NCI-H1436 treated with DMSO at 0.1 percent for 48 hours (cell line): ENCODE results near the gene MKLN1.
A peak's percentile ranks its signal among the peaks of the same experiment; 100 is the strongest.
"Not testable (repeated sequence)": the region's sequence is repeated elsewhere in the genome, so short reads cannot be mapped to it uniquely, and the experiment has no call there.

Source experiments
- DNase-seq: peaks from one replicate; lab custom pipeline; 2025; lab: John Stamatoyannopoulos, UW

Gene MKLN1

GRCh38 chr7:131327626-131328376, at the start of gene MKLN1:
Gene MKLN1 (plus strand): TSS chr7:131327876. CDS start chr7:131327900, 24 bp downstream.
- peak; percentile 45 for DNase-seq

DNA sequence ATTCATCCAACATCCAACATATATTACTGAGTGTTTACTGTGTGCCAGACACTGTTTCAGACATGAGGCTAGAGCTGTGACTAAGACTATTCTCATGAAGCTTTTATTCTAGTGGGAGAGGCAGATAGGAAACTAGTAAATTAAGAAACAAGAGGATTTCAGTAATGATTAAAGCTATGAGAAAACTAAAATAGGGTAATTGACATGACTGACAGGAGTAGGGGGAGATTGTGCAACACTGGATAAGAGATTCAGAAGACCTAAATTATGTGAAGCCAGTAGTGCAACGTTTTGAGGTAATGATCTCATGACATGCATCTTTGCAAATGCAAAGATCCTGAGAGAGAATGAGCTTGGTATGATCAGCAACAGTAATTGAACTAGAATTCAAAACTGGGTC, 48.6 kb upstream of the MKLN1 start:
- no peak for DNase-seq

DNA sequence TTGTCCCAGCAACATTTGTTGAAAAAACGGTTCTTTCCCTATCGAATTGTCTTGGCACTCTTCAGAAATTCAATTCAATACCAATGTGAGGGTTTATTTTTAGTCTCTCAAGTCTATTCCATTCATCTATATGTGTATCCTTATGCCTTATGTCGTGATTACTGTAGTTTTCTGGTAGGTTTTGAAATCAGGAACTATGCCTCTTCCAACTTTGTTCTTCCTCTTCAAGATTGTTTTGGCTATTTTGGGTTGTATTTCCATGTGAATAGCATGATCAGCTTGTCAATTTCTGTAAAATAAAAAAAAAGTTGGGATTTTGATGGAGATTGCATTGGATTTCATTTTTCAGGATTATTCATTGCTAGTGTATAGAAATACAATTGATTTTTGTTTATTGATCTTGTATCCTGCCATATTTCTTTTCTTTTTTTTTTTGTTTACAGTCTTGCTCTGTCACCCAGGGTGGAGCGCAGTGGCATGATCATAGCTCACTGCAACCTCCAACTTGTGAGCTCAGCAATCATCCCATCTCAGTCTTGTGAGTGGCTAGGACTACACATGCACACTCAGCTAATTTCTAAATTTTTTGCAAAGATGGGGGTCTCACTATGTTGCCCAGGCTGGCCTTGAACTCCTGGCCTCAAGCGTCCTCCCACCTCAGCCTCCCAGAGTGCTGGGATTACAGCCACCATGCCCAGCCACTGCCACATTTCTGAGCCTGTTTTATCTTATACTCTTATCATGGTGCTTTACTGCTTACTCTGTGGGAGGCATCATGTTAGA, 46.2 kb upstream of the MKLN1 start:
- no peak for DNase-seq

GRCh38 chr7:131284702-131285419, 42.8 kb upstream of the MKLN1 start:
- no peak for DNase-seq

- DNase-seq, result no peak
These were observed 42.1 kb upstream of the MKLN1 start for GRCh38 chr7:131285556-131285955.

GRCh38 chr7:131288450-131288849, 39.2 kb upstream of the MKLN1 start:
- DNase-seq, result no peak

DNA sequence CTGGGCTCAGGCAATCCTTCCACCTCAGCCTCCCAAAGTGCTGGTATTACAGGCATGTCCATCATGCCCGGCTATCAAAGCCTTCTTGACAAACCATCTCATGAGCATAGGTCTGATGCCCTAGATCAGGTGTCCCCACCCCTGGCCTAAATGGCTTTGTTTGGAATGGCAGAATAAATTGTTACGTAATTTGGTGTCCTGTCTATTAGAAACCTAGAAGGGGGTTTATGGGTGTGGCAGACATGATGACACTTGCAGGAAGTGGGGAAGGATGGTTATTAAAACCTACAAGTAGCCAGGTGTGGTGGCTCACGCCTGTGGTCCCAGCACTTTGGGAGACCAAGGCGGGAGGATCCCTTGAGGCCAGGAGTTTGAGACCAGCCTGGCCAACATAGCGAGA, 38.6 kb upstream of the MKLN1 start:
- DNase-seq, result no peak

DNA sequence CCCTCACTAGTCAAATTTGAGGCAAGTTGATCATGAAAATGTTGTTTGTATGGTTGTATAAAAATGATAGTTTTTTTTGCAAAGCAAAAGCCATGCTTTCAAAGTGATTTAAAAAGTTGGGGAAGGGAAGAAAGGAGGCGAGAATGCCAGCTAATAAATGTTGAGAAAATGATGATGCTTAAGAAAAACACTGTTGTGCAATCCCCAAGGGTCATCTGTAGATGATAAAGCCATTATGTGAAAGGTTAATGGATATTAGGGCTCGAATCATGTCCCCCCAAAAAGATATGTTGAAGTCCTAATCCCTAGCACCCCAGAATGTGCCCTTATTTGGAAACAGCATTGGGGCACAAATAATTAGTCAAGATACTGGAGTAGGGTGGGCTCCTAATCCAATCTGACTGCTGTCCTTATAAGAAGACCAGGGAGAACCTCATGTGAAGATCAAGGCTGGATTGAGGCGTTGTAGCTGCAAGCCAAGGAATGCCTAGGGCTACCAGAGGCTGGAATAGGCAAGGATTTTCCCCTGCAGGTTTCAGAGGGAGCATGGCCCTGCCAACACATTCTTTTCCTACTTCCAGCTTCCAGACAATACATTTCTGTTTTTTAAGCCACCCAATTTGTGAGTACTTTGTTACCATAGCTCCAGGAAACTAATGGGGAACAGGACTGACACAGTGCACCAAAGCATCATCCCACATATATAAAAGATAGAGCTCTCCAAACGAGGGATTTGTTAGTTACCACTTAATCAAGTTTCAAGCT, 35.4 kb upstream of the MKLN1 start:
- no peak for DNase-seq

GRCh38 chr7:131293018-131293417, 34.7 kb upstream of the MKLN1 start:
- DNase-seq, result no peak

DNA sequence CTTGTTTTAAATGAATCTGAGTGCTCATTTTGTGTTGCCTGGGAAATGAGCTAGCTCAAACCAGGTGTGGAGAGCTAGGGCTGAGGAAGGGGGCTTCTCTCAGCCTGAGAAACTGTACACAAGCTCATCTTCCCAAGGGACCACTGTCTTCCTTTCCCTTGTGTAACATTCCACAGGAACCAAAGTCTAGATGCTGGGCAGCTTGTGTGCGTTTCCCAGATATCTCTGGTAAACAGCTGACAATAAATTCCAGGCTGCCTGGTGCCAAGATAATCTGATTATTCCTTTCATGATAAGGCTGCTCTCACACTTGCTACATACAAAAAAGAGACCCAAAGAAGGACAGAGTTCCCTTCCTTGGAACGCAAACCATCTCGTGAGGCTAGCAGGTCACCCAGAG, 33.1 kb upstream of the MKLN1 start:
- no peak for DNase-seq

DNA sequence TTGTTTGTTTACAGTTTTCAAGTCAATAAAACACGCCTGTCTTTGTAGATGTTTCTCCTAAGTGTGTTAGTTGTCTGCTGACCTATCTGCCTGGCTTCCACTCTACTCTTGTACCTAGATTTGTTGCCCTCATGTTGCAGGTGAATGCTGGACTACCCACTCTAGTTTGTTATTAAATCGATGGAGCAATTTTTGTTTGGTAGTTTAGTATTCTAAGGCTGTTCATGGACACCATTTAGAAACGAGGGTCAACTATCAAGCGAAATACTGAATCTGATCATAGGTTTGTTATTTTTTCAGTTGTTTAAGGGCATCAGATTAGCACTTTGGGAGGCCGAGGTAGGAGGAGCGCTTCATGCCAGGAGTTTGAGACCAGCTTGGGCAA, 29.1 kb upstream of the MKLN1 start:
- no peak for DNase-seq

DNA sequence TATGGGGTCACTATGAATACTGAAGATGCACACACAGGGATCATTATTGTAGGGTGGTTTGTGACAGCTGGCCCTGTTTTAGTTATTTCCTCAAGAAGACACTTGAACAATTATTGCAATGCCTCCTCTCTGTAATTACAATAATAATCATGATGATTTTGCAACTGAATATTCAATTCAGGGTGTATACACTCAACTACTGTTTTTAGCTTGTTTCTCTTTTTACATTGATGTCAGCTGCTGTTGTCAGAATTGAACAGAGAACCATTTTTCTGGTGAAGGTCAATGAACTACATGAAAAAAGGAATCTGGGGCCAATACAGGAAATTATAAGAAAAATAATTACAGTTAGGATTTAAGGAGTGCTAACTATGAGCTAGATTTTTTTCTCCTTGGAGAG, 28.6 kb upstream of the MKLN1 start:
- no peak for DNase-seq

GRCh38 chr7:131300078-131300477, 27.6 kb upstream of the MKLN1 start:
- no peak for DNase-seq

GRCh38 chr7:131300572-131301466, 26.9 kb upstream of the MKLN1 start:
- no peak for DNase-seq

GRCh38 chr7:131302446-131302845, 25.2 kb upstream of the MKLN1 start:
- no peak for DNase-seq

GRCh38 chr7:131302876-131303707, 24.6 kb upstream of the MKLN1 start:
- DNase-seq, result no peak

DNA sequence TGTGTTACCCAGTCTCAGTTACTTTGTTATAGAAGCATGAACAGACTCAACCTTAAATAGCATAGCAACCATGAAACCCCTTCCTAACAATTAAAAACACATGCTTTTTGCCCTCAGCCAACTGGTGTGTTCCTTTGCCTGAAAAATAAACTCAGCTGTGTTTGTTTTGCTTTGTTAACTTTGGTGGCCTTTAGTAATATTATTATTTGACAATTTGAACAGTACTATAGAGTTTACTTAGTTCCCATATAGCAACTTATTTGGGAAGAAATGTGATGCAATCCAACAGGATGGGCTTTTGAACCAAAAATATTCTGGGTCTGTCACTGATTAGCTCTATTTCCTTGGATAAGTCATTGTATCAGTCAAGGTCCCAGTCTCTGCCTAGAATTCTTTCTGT, 22.5 kb upstream of the MKLN1 start:
- DNase-seq, result no peak

DNA sequence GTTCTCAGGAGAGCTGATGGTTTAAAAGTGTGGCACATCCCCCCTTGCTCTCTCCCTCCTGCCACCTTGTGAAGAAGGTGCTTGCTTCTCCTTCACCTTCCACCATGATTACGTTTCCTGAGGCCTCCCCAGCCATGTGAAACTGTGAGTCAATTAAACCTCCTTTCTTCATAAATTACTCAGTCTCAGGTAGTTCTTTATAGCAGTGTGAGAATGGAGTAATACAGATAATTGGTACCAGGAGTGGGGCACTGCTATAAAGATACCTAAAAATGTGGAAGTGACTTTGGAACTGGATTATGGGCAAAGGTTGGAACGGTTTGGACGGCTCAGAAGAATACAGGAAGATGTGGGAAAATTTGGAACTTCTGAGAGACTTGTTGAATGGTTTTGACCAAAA, 21.6 kb upstream of the MKLN1 start:
- DNase-seq, result not testable (repeated sequence)

DNA sequence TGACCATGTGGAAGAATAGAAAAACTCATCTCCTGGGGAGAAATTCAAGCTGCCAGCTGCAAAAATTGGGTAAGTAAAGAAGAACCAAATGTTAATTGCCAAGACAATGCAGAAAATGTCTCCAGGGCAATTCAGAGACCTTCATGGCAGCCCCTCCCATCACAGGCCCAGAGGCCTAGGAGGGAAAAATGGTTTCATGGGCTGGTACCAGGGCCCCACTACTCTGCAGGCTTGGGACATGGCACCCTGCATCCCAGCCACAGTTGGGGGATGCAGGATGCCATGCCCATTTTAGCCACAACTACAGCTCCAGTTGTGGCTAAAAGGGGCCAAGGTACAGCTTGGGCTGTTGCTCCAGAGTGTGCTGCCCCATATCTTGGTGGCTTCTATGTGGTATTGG, 20.9 kb upstream of the MKLN1 start:
- no peak for DNase-seq

DNA sequence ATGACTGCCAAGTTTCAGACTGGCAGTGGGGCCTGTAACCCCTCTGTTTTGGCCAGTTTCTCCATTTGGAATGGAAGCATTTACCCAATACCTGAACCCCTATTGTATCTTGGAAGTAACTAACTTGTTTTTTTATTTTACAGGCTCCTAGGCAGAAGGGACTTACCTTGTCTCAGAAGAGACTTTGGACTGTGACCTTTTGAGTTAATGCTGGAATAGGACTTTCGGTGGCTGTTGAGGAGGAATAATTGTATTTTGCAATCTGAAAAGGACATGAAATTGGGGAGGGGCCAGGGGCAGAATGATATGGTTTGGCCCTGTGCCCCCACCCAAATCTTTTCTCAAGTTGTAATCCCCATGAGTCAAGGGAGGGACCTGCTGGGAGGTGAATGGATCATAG, 20.0 kb upstream of the MKLN1 start:
- no peak for DNase-seq
